Stimulated activated CD4-positive, alpha-beta T cell treated with anti-CD3 and anti-CD28 coated beads, TNF-alpha, amount 100 ng/mL, for 4 hours (primary cell): ENCODE results near the gene CC2D1A.

Source experiments
- DNase-seq, 3 experiments: peaks; one replicate each; pipeline ENCODE4 v3.0.0-alpha.2; 2020; ENCODE audit warnings: low read depth in 3 of 3

CC2D1A gene

DNA sequence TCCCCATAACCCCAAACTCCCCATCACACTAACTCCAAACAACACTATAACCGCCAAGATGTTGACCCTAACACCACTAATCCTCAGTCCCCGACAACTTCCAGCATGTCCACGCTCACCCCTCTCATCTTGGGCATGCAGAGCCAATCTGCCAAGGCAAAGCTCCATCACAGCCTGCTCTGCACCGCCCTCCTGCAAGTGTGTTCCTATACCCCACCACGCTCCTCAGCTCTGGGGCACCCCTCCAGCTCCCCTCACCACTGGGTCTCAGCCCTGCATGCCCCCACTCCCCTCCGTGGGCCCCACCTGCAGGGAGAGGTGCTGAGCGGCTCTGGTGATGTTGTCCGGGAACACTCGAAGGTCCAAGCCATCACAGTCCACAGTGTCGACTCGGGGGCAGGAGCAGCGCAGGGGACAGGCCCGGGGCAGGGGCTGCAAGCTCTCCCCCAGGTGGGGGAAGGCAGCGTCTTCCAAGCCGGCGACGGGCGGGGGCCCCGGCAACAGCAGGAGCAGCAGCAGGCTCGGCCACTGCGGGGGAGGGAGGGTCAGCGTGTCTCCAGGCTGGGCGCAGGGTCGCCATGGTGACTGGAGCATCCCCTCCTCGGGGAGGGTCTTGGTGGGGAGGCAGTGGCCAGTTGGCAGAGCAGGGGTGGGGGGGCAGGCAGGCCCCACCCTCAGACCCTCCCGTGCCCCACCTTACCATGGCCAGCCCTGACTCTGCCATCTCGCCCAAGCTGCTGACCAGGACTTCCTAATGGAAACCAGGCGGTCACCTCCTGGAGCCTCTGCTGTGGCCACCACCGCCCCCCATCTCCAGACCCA lies 31.7 kb downstream of the CC2D1A start:
- DNase-seq = no peak

DNA sequence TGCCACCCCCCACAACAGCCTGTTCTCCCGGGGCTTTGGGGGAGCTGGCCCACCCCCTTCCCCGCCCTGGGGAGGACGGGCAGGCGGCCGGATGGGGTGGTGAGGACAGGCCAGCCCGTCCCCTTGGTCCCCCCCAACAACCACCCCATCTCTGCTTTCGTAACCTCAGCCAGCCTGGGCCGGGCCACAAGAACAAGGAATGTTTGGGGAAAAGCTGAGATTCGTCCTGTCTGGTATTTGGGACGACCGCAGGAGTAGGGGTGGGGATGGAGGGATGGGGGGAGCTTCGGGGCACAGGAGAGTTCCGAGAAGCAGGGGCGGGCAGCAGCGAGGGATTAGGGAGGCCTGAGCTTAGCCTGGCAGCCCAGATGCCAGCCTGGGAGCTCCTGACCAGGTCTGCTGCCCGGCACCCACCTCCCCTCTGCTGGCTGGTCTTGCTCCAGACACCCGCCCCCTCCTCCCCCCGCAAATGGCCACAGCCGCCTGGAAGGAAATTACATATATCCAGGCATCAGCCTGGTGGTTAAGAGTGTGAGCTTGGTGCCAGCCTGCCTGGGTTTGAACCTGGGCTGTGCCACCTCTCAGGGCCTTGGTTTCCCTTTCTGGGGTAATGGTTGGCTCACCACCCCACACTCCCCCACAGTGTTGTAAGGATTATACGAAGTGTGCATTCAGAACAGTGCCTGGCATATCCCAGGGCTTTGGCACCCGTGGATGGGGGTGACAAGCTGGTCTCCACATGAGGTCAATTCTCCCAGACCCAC lies 32.5 kb downstream of the CC2D1A start, which contains the start of gene PODNL1:
PODNL1 (minus strand) TSS at position 117 of the 764 bp plus-strand sequence. CDS start 236 bp downstream, outside the sequence.
- DNase-seq = no peak

DNA sequence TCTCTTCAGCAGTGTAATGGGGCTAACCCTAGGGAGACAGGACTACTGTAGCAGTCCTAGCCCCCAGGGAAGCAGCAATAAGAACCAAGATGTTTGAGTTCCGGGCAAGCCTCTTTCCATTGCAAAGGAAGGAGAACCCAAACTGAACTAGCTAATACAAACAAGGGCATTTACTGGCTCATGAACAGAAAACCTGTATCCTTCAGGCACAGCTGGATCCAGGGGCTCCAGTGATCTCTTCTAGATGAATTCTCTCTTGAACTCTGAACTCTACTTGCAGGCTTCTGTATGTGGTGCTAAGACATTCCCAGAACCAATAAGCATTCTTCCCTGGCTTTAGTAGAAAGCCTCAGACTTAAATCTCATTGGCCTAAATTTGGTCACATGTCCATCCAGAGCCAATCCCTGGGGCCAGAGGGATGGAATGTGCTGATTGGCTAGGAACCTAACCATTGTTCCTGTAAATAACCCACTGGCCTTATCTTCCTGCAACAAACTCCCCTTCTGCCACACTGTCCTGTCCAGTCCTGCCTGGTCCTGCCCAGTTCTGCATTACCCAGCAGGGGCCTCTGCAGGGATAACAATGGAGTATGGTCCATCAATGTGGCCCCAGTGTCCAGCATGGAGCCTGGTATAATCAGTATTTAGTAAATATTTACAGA lies 36.2 kb downstream of the CC2D1A start:
- DNase-seq = no peak

GRCh38 chr19:13946414-13946813 lies 40.4 kb downstream of the CC2D1A start:
- no peak for DNase-seq

DNA sequence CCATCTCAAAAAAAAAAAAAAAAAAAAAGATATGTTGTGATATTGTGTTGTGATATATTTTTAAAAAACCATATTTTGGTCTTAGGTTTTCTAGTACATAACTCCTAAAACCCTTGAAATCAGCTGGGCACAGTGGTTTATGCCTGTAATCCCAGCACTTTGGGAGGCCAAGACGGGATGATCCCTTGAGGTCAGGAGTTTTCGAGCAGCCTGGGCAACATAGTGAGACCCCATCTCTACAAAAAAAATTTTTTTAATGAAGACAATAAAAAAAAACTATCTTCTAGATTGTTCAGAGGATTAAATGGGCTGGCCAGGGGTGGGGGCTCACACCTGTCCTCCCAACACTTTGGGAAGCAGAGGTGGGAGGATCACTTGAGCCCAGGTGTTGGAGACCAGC lies 45.0 kb downstream of the CC2D1A start:
- DNase-seq = no peak

DNA sequence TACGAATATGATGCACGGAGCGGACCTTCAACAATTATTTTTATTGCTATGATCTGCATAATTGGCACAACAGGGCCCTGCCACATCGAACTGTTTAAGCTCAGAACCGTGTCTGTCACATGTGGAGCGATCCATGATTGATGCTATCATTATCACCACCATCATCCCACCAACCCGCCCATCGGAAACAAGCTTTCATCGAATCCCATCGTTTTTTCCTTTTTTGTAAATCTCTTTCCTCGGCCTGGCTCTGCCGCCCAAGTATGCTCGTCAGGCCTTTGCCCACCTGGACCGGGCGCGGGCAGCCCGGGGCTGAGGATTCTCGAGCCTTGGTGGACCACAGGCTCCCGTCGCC lies 45.8 kb downstream of the CC2D1A start:
- DNase-seq = no peak

DNA sequence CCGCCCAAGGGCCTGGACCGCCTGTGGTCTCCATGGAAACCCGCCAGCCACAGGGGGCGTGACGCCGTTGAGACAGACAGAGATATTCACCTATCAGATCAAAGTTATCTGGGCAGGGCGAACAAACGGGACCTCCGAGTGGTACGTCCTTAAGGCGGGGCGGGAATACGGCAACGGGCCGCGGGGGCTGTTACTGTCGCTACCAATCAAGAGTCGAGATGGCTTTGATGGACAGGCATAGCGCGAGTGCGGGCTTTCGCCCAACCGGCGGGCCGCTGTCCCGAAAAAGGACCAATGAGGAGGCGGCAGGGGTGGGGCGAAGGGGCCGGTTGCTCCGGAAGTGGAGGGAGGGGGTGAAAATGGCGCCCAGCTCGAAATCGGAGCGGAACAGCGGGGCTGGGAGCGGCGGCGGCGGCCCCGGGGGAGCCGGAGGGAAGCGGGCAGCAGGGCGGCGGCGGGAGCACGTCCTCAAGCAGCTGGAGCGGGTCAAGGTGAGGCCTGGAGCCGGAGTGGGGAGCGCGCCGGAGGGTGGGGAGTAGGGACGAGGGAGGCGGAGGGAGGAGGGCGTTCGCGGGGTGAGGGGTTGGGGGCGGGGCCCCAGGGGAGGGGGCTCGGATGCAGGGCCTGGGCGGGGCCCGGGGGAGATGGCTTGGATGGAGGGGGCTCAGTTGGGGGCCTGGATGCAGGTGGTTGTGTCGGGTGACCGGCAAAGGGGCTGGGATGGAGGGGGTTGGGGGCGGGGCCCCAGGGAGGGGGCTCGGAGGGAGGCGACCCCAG lies 46.3 kb downstream of the CC2D1A start, which contains the start of gene DCAF15:
DCAF15 (plus strand) TSS at position 356 of the 777 bp plus-strand sequence; CDS start at position 360, 4 bp downstream.
- peak; percentile 91 to 99 (median 99) for DNase-seq

GRCh38 chr19:13952931-13953531 lies 47.0 kb downstream of the CC2D1A start:
- no peak for DNase-seq

DNA sequence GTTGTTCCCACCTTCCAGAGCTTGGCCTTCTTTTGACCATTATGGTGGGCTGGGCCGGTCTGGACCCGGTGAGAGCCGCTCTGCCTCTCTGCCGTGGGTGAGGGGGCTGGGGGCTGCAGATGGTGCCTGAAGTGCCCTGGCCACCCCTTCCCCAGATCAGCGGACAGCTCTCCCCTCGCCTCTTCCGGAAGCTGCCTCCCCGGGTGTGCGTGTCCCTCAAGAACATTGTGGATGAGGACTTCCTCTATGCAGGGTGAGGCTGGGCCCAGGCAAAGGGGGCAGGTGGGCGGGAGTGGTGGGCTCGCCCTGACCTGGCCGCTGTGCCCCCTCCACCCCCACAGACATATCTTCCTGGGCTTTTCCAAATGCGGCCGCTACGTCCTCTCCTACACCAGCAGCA lies 48.2 kb downstream of the CC2D1A start:
- no peak for DNase-seq

- no peak for DNase-seq
Observed at GRCh38 chr19:13955662-13956364, 49.8 kb downstream of the CC2D1A start.

GRCh38 chr19:13956365-13956744 lies 50.4 kb downstream of the CC2D1A start:
- DNase-seq = no peak

DNA sequence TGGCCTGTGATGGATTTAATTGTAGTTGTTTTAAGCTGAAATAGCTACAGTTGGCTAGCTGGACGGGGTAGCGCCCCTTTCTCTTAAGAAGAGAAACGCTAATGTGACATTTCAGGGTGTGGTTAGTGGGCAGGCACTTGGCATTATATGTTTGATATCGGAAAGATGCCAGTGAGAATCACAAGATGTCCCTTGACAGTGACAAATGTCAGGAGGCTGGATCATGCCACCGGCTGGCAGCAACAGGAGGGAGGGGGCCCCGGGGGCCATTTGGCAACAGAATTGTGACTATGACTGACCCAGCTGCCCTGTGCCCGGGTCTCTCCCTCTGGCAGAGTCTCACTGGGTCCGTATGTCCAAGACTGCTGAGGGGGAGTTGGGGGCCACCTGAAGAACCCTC lies 51.0 kb downstream of the CC2D1A start:
- DNase-seq = no peak

- DNase-seq = no peak
Observed at GRCh38 chr19:13958043-13958442, 52.0 kb downstream of the CC2D1A start.

GRCh38 chr19:13959141-13959961 lies 53.4 kb downstream of the CC2D1A start:
- no peak for DNase-seq

- no peak for DNase-seq
Observed at GRCh38 chr19:13959962-13960862, 54.2 kb downstream of the CC2D1A start.

DNA sequence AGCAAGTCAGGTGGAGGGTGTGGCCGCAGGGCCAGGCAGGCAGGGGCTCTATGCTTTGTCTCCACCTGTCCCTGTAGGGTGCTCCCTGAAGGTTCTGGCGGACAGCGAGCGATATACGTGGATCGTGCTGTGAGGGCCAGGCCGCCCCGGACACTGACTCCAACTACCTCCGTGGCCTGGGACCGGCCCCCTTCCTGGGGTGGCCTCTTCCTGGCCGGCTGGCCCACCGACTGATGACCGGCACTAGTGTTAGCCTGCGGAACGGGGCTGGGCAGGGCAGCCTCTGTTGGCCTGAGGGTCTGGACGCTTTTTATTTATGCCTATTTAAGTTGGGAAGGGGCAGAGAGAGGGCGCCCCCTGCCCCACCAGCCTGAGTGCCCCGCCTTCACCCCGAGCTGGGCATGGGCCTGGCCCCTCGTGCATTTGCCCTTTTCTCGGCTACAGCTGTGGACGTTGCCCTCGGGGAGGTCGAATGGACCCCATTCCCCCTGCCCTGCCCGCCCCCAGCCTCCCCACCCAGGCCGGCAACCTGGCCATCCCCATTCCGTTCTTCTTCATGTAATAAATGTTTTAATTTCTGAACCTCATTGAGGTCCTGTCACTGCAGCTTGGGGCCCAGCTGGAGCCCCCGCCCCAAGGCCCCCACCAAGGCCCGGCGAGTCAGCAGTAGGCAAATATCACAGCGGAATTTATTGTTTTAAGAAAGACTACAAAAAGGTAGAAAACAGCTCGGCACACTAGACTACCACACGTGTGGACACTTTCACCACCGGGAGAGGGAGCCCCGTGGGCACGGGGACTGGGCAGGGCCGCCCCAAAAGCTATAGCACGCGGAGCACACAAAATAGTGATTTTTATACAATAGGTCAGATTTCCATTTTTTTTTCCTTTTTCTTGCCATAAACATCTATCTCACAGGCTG lies 55.1 kb downstream of the CC2D1A start:
- DNase-seq = no peak
